GM21447 (cell line): ENCODE measurements around the gene DPEP3.

ENCODE experiments used
- ATAC-seq: cut with Tn5 transposase; IDR thresholded peaks from one replicate; pipeline ENCODE4 v1.9.1; 2021; ENCODE audit not compliant: unreplicated experiment

The DPEP3 gene

GRCh38 chr16:67967183-67967957 lies 12.9 kb downstream of the DPEP3 start:
- no peak for ATAC-seq

GRCh38 chr16:67966549-67967182 lies 13.6 kb downstream of the DPEP3 start:
- no peak for ATAC-seq

- no peak for ATAC-seq
Measured at GRCh38 chr16:67965668-67966548, 14.4 kb downstream of the DPEP3 start.

- ATAC-seq = no peak
Measured at GRCh38 chr16:67964477-67965131, 15.7 kb downstream of the DPEP3 start.

- no peak for ATAC-seq
Measured at GRCh38 chr16:67963662-67964321, 16.5 kb downstream of the DPEP3 start.

- ATAC-seq = no peak
Measured at GRCh38 chr16:67963292-67963661, 17.0 kb downstream of the DPEP3 start.

GRCh38 chr16:67962135-67962534 lies 18.2 kb downstream of the DPEP3 start:
- ATAC-seq = no peak

GRCh38 chr16:67961551-67961957 lies 18.7 kb downstream of the DPEP3 start:
- no peak for ATAC-seq

- ATAC-seq = no peak
Measured at GRCh38 chr16:67959536-67960329, 20.6 kb downstream of the DPEP3 start.

GRCh38 chr16:67957622-67958021 lies 22.7 kb downstream of the DPEP3 start:
- no peak for ATAC-seq

GRCh38 chr16:67954421-67955196 lies 25.7 kb downstream of the DPEP3 start:
- no peak for ATAC-seq

- ATAC-seq = no peak
Measured at GRCh38 chr16:67953641-67954375, 26.5 kb downstream of the DPEP3 start.

GRCh38 chr16:67951485-67951884 lies 28.8 kb downstream of the DPEP3 start:
- ATAC-seq = no peak

GRCh38 chr16:67950335-67950843 lies 29.9 kb downstream of the DPEP3 start:
- no peak for ATAC-seq

GRCh38 chr16:67949645-67950044 lies 30.7 kb downstream of the DPEP3 start:
- no peak for ATAC-seq

GRCh38 chr16:67948015-67948414 lies 32.3 kb downstream of the DPEP3 start:
- no peak for ATAC-seq

- ATAC-seq = no peak
Measured at GRCh38 chr16:67946966-67947558, 33.2 kb downstream of the DPEP3 start.

- ATAC-seq = no peak
Measured at GRCh38 chr16:67946128-67946569, 34.1 kb downstream of the DPEP3 start.
